Muscle layer of colon (tissue), 2 donors: ENCODE data around the gene PRPF8.
A peak's percentile ranks its signal among the peaks of the same experiment; 100 is the strongest.
"Not testable (repeated sequence)": the region's sequence is repeated elsewhere in the genome, so short reads cannot be mapped to it uniquely, and the experiment has no call there.

Source experiments
- H3K27ac ChIP-seq: one replicate; pipeline ENCODE4 v1.7.0; 2013; ENCODE audit warnings: low read depth, mild to moderate bottlenecking, low read length, moderate library complexity
- H3K27me3 ChIP-seq, 2 donors: one replicate each; pipeline ENCODE4 v1.7.0; 2013; ENCODE audit warnings: low read length in 2 of 2, mild to moderate bottlenecking in 2 of 2; ENCODE audit not compliant: insufficient read depth in 2 of 2, control insufficient read depth in 1 of 2
- H3K36me3 ChIP-seq: one replicate; pipeline ENCODE4 v1.7.0; 2013; ENCODE audit warnings: mild to moderate bottlenecking, low read length; ENCODE audit not compliant: insufficient read depth
- H3K4me1 ChIP-seq: one replicate; pipeline ENCODE4 v1.7.0; 2013; ENCODE audit warnings: mild to moderate bottlenecking, low read length; ENCODE audit not compliant: insufficient read depth
- H3K4me3 ChIP-seq, 2 donors: one replicate each; pipeline ENCODE4 v1.7.0; 2013; ENCODE audit warnings: low read length in 2 of 2, low read depth in 1 of 2, mild to moderate bottlenecking in 1 of 2, moderate library complexity in 1 of 2
- H3K9ac ChIP-seq: one replicate; pipeline ENCODE4 v1.7.0; 2013; ENCODE audit warnings: low read length
- H3K9me3 ChIP-seq: one replicate; pipeline ENCODE4 v1.7.0; 2013; ENCODE audit warnings: mild to moderate bottlenecking, low read length
- donor health status: abdominal sarcoma.
- donor health status: Adenocarcinoma of cecum.

The PRPF8 gene

DNA sequence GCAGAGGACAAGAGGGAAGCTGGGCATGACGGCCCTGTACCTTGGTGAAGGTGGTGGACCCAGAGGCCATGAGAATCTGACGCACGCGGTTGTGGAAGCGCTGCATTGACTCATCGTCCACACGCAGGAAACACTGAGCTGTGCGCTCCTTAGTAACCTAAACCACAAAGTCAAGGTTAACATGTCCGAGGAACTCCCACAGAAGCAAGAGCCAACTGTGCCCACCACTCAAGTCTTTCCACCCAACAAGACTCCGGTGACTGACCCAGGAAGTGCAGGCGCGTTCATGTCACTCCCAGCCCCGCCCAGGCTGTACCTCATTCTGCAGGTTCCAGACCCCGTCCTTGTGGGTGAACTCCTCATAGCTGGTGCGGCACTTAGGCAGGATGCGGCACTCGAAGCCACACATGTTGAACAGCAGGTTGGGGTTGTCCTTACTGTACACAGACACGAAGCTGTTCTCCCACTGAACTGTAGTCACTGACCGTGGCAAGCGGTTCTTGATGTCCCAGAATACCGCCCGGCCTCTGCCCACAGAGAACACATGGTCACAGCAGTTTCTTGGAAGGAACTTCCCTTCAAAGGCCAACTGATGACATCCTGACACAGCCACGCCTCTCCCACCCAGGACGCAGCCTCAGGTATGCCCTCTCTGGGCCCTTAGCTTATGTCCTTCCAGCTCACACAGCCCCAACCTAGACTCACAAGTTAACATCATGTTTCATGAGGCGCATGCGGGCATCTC is 11.5 kb downstream of the PRPF8 start:
- no peaks in the 10 kb centered on the region for H3K9me3 ChIP-seq
- H3K4me3 ChIP-seq: no peak overlapping the region
- H3K4me1 ChIP-seq: peaks cover 10% of the 10 kb centered on the region
- H3K9ac ChIP-seq: no peak overlapping the region
- H3K36me3 ChIP-seq: peaks cover 82% of the 10 kb centered on the region
- H3K27me3 ChIP-seq: no peaks in the 10 kb centered on the region
- no peak overlapping the region for H3K27ac ChIP-seq

DNA sequence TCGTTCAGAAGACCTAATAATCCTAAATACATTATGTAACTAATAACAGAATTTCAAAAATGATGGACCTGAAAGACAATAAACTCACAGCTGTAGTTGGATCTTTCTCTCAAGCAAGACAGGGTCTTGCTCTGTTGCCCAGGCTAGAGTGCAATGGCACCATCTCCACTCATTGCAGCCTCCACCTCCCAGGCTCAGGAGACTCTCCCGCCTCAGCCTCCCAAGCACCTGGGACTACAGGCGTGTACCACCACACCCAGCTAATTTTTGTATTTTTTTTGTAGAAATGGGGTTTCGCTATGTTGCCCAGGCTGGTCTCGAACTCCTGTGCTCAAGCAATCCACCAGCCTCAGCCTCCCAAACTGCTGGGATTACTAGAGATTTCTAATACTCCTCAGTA is 20.7 kb downstream of the PRPF8 start:
- H3K27ac ChIP-seq, H3K9me3 ChIP-seq, H3K4me3 ChIP-seq, H3K9ac ChIP-seq, H3K4me1 ChIP-seq, H3K27me3 ChIP-seq: not testable (repeated sequence)
- peaks cover 59% of the 10 kb centered on the region for H3K36me3 ChIP-seq

DNA sequence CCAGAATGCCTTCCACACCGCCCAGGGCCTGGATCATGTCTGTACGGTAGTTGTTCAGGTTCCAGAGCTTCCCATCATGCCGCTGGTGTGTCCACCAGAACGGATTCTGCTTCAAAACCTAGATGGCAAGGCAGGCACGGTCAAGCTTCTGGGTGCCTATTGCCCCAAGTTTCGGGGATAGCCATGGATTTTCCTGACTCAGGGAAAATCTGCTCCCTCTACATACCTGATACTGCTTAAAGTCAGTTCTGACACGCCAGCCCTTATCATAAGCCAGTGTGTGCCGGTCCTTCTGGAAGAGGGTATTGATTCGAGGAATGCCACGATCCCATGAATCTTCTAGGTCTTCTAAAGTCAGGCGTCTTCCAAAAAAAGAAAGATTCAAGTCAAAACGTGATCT is 23.6 kb downstream of the PRPF8 start:
- Histone ChIP-seq H3K4me3 (no peak overlapping the region), H3K9ac (no peak overlapping the region), H3K27ac (no peak overlapping the region), H3K27me3 (no peaks in the 10 kb centered on the region), H3K9me3 (no peaks in the 10 kb centered on the region), H3K36me3 (peaks cover 71% of the 10 kb centered on the region), H3K4me1 (no peaks in the 10 kb centered on the region)

DNA sequence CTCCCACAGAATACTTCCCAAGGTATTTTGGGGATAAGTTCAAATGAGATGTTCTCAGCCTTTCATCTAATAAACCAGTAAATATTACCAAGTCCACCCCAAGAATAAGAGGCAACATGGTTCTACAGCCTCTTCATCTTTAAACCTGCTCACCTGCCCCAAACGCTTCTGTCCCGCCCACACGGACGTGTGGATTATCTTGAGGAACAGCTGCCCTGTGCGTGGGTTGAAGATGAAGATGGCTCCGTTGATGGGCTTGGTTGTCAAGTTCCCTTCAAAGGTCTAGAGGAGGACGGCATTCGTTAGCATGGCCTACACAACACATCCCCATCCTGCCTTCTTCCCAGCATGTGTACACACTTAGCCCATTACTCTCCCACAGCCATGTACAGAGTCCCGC is 26.6 kb downstream of the PRPF8 start:
- Histone ChIP-seq H3K4me1 (no peaks in the 10 kb centered on the region), H3K27ac (no peak overlapping the region), H3K9ac (no peak overlapping the region), H3K27me3 (no peaks in the 10 kb centered on the region), H3K9me3 (no peaks in the 10 kb centered on the region), H3K36me3 (peaks cover 85% of the 10 kb centered on the region), H3K4me3 (no peak overlapping the region)

DNA sequence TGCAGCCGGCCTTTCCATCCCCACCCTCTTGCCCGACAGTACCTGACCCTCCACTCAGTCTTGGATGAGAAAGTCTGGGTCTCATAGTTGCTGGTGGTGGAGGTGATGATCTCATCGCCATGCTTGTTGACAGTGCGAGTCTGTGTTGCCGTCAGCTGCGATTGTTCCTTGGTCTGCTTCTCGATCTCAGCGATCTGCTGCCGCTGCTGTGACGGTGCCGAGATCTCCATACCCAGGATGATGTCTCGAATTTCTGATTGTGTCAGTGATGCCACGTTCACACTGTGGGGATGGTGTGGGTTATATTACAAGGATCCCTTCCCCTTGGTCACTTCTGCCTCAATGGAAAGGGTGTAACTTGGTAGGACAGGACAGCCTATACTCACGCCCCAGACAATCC is 30.9 kb downstream of the PRPF8 start:
- no peak overlapping the region for H3K9ac ChIP-seq
- H3K9me3 ChIP-seq: no peaks in the 10 kb centered on the region
- peaks cover 6% of the 10 kb centered on the region for H3K4me1 ChIP-seq
- no peaks in the 10 kb centered on the region for H3K27me3 ChIP-seq
- no peak overlapping the region for H3K4me3 ChIP-seq
- H3K36me3 ChIP-seq: peaks cover 80% of the 10 kb centered on the region
- no peak overlapping the region for H3K27ac ChIP-seq

DNA sequence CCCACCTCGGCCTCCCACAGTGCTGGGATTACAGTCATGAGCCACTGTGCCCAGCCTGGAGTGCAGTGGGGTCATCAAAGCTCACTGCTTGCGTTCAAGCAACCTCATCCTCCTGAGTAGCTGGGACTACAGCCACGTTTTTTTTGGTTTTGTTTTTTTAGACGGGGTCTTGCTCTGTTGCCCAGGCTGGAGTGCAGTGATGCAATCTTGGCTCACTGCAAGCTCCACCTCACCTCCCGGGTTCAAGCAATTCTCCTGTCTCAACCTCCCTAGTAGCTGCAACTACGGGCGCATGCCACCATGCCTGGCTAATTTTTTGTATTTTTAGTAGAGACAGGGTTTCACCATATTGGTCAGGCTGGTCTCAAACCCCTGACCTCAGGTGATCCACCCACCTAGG is 31.9 kb downstream of the PRPF8 start:
- H3K4me3 ChIP-seq, H3K9ac ChIP-seq, H3K9me3 ChIP-seq, H3K27me3 ChIP-seq, H3K27ac ChIP-seq: not testable (repeated sequence)
- Histone ChIP-seq H3K4me1 (peaks cover 14% of the 10 kb centered on the region), H3K36me3 (peaks cover 71% of the 10 kb centered on the region)

DNA sequence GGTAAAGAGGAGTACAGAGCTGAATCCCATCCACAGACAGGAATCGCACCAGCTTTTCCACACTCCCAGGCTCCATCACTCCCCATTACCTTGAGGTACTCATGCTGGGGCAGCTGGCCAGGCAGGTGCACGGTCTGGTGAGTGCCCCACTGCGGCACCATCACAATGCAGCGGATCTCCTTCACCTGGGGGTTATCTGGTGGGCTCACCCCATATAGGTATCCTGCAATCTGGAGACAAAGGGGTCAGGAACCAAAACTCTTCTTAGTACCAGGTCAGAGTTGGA is 33.2 kb downstream of the PRPF8 start:
- no peak overlapping the region for H3K9ac ChIP-seq
- peaks cover 20% of the 10 kb centered on the region for H3K4me1 ChIP-seq
- H3K4me3 ChIP-seq: no peak overlapping the region
- H3K27ac ChIP-seq: peak overlapping the region; percentile 6
- no peaks in the 10 kb centered on the region for H3K9me3 ChIP-seq
- H3K27me3 ChIP-seq: no peaks in the 10 kb centered on the region
- H3K36me3 ChIP-seq: peaks cover 62% of the 10 kb centered on the region

DNA sequence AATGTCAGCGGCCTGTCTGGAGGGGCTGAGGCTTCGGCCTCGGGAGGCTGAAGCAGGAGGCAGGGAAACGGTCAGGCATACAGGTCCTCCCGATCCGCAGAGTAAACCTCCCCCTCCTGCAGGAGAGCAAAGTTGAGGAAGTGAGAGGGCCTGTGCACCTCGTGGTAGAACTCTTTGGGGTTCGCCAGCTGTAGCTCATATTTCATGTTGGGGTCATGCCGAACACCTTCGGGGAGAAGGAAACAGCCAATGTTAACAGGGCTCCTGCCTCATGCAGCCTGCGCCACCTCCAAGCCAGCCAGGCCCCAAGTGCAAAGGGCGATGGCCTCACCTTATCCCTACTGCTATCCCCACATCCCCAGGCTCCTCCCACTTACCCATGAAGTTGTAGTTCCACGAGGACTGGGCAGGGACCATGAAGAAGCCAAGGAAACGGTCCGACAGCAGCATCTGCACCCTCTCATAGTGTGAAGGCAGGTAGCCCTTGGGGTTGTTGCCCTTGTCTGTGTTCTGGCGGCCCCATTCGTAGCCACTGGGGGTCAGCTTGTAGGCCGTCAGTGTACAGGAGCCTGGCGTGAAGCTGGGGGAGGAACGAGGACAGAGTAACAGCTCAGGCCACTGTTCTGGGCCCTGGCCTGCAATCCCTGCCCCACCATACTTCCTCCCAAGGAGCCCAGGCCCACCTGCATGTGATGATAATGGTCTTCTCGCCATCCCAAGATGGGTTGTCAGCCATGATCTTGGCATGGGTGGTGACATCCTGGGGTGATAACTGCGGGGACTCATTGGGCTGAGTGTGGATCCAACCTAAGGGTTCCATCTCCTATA is 33.7 kb downstream of the PRPF8 start:
- H3K27ac ChIP-seq: no peak overlapping the region
- peaks cover 57% of the 10 kb centered on the region for H3K36me3 ChIP-seq
- H3K4me3 ChIP-seq: no peak overlapping the region
- peaks cover 20% of the 10 kb centered on the region for H3K4me1 ChIP-seq
- H3K9ac ChIP-seq: no peak overlapping the region
- H3K9me3 ChIP-seq: no peaks in the 10 kb centered on the region
- no peaks in the 10 kb centered on the region for H3K27me3 ChIP-seq

DNA sequence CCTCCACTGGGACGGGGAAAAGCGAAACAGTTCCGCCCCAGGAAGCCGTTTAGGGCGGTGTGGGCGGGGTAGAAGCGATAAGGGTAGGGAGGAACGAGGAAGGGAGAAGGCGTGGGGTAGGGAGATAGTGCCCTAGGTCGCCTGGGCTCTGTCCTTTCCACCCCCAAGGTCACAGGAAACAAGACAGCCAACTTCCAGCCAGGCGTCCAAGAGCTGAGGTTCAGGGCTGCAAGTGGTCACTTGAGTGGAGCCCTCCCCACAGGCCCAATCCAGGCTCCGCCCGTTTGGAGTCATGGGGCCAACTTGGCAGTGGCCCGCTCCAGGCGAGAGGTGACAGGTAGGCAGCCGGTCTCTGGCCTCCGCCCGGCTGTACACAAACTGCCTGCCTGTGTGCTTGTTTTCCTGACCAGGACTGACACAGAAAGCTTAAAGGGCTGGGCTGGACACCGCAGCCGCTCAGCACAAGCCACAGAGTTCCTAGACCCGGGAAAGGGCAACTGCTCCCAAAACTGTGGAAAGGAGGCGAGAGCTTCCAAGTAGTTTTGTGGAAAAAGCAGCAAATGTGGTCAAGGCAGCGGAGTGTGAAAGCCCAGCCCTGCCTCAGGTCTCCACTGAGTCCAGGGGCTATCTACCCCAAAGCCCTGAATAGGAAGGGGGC is 34.7 kb downstream of the PRPF8 start, which contains the start of gene RILP:
RILP (minus strand) TSS at position 23 of the 658 bp plus-strand sequence. CDS start 62 bp downstream, outside the sequence.
- H3K9ac ChIP-seq: peak within 1 kb of the TSS; percentile 56
- H3K36me3 ChIP-seq: peaks cover 50% of the 10 kb centered on the region
- no peaks in the 10 kb centered on the region for H3K27me3 ChIP-seq
- H3K27ac ChIP-seq: peak within 1 kb of the TSS; percentile 95
- no peaks in the 10 kb centered on the region for H3K9me3 ChIP-seq
- peaks cover 20% of the 10 kb centered on the region for H3K4me1 ChIP-seq
- peak within 1 kb of the TSS; percentile 66 to 72 for H3K4me3 ChIP-seq

DNA sequence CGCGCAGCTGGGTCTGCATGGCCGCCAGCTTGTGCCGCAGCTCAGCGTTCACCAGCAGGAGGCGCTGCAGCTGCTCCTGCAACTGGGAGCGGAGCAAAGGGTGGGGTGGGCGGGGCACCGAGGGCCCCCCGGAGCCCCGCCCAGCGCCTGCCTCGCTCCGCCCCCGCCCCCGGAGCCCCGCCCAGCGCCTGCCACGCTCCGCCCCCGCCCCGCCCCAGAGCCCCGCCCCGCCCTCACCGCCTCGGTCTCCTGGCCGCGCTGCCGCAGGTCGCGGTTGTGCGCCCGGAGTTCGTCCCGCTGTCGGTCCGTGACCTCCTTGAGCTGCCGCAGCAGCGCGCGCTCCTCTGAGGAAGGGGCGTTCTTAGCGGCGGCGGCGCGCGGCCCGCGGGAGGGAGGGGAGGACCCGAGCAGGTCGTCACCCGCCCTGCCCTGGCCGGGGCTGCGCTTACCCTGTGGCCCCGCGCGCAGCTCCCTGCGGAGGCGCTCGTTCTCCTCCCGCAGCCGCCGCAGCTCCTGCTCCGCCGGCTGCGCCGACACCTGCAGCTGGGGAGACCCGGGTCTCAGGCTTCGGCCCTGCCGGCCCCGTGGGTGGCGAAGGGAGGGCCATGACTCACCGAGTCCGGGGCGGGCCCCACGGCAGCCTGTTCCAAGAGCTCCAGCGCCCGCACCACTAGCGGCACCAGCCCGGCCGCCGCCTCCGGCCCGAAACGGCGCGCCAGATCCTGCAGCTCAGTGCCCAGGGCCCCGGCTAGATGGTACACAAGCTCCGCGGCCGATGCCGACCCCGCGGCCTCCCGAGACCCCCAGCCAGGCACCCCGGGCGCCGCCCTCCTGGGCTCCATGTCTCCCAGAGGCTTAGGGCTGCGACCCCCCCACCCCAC is 35.5 kb downstream of the PRPF8 start:
- Histone ChIP-seq H3K27me3 (no peaks in the 10 kb centered on the region), H3K4me3 (peak overlapping the region; percentile 53 to 72), H3K9ac (peak overlapping the region; percentile 56), H3K4me1 (peaks cover 22% of the 10 kb centered on the region), H3K27ac (peak overlapping the region; percentile 95), H3K36me3 (peaks cover 42% of the 10 kb centered on the region), H3K9me3 (no peaks in the 10 kb centered on the region)
